ENCODE results near the gene CYTH4. TPM values are rescaled to one million over a fixed set of nuclear protein-coding genes. Genes with fewer than 3 reads are reported as not detected.
A peak's percentile ranks its signal among the peaks of the same experiment; 100 is the strongest.

The CYTH4 gene
- polyA plus RNA-seq, 2 of the 4 experiments (the other 2 are of a cell fraction), result 0.05 to 0.10 TPM

- H3K4me1 ChIP-seq, result peaks cover 69% of the 10 kb centered on the region
- ChIA-PET POLR2A (no interaction called here), CTCF (interaction anchor here (6.1 to 9.9 kb wide), 2 partner anchors 110 to 137 kb away, joined by 130 to 134 read pairs; partner anchors contain the start of gene ELFN2)
- peak overlapping the region in 1 of 2 experiments; percentile 85; a peak in 3 of 6 replicates for H3K27ac ChIP-seq
- no peak overlapping the region for H3K4me2 ChIP-seq
- TF ChIP-seq CHD4 (IDR thresholded peaks at IDR 0.05; ENCODE audit: borderline replicate concordance) (no peak), NR3C1 (IDR thresholded peaks at IDR 0.05) (no peak), POLR2AphosphoS2 (conservative IDR thresholded peaks at IDR 0.05; ENCODE audit: low read length) (no peak), MAFK (IDR thresholded peaks at IDR 0.05; ENCODE audit: partially characterized antibody) (no peak), RCOR1 (IDR thresholded peaks at IDR 0.05; ENCODE audit: low read depth, low read length) (no peak), HMGXB4 (CRISPR knock-in tag; IDR thresholded peaks at IDR 0.05; ENCODE audit: borderline replicate concordance) (no peak), RAD21 (conservative IDR thresholded peaks at IDR 0.05 in 1 of 2, IDR thresholded peaks at IDR 0.05 in 1 of 2) (no peak), REST (IDR thresholded peaks at IDR 0.05) (no peak), HEYL (CRISPR knock-in tag; IDR thresholded peaks at IDR 0.05) (no peak), TFCP2L1 (CRISPR knock-in tag; IDR thresholded peaks at IDR 0.05) (no peak)
- ATAC-seq (no peak), FAIRE-seq (no peak), DNase-seq (ENCODE audit: low read depth in 1 of 2, low spot score in 1 of 2) (no peak)
- WGBS (ENCODE audit: missing lambda C conversion rate), result 85% methylated on average over 8 of the region's 10 CpGs
- H3K9me3 ChIP-seq, result no peaks in the 10 kb centered on the region
- H3K4me3 ChIP-seq, result no peak overlapping the region
These were observed 37.2 kb downstream of the CYTH4 start for GRCh38 chr22:37319469-37319868.

GRCh38 chr22:37320726-37321677 is 38.7 kb downstream of the CYTH4 start:
- peak overlapping the region; percentile 70 to 85 for H3K27ac ChIP-seq
- FAIRE-seq (no peak), DNase-seq (ENCODE audit: low read depth in 1 of 2, low spot score in 1 of 2) (no peak), ATAC-seq (no peak)
- ChIA-PET POLR2A (no interaction called here), CTCF (interaction anchor here (1.0 to 9.9 kb wide), 10 partner anchors 10 to 271 kb away, joined by 3 to 130 read pairs (median 6); partner anchors contain the start of gene ELFN2)
- whole genome bisulfite sequencing (ENCODE audit: missing lambda C conversion rate), result 54% methylated on average over 16 of the region's 16 CpGs
- H3K4me3 ChIP-seq, result no peak overlapping the region
- TF ChIP-seq CEBPB (IDR thresholded peaks at IDR 0.05) (peak in 1 of 2 experiments; percentile 55; a peak in 3 of 4 replicates), SMC3 (IDR thresholded peaks at IDR 0.05) (no peak)
- peak overlapping the region; percentile 55 for H3K4me2 ChIP-seq
- H3K4me1 ChIP-seq, result peaks cover 70% of the 10 kb centered on the region
- H3K9me3 ChIP-seq, result no peaks in the 10 kb centered on the region

- ATAC-seq, result no peak
- WGBS (ENCODE audit: missing lambda C conversion rate), result 94% methylated on average over 26 of the region's 51 CpGs
- no peak overlapping the region for H3K4me3 ChIP-seq
- peak overlapping the region; percentile 58 for H3K4me2 ChIP-seq
- peak overlapping the region; percentile 61 to 94 for H3K27ac ChIP-seq
- peaks cover 3% of the 10 kb centered on the region; the same call in 1 of the 3 replicates for H3K9me3 ChIP-seq
- peaks cover 71% of the 10 kb centered on the region for H3K4me1 ChIP-seq
- no peak for DNase-seq (ENCODE audit: low read depth in 1 of 2, low spot score in 1 of 2)
- ChIA-PET POLR2A (no interaction called here), CTCF (interaction anchor here (1.0 to 6.0 kb wide), 8 partner anchors 8 to 138 kb away, joined by 3 to 26 read pairs (median 4); no protein-coding TSS in a partner anchor)
- FAIRE-seq, result no peak
- TF ChIP-seq HOXB5 (CRISPR knock-in tag; IDR thresholded peaks at IDR 0.05) (no peak), RAD21 (conservative IDR thresholded peaks at IDR 0.05 in 1 of 2, IDR thresholded peaks at IDR 0.05 in 1 of 2) (no peak), HMGXB4 (CRISPR knock-in tag; IDR thresholded peaks at IDR 0.05; ENCODE audit: borderline replicate concordance) (no peak), CHD4 (IDR thresholded peaks at IDR 0.05; ENCODE audit: borderline replicate concordance) (no peak), ZSCAN20 (CRISPR knock-in tag; IDR thresholded peaks at IDR 0.05) (no peak), JUNB (IDR thresholded peaks at IDR 0.05) (no peak), NFE2L2 (conservative IDR thresholded peaks at IDR 0.05; ENCODE audit: low read length) (no peak), CTCF (IDR thresholded peaks at IDR 0.05) (no peak), ZC3H11A (IDR thresholded peaks at IDR 0.05) (no peak), CEBPB (IDR thresholded peaks at IDR 0.05) (no peak), FOXS1 (CRISPR knock-in tag; IDR thresholded peaks at IDR 0.05) (no peak), SMC3 (IDR thresholded peaks at IDR 0.05) (no peak), FOSB (CRISPR knock-in tag; IDR thresholded peaks at IDR 0.05) (no peak)
These were observed 42.2 kb downstream of the CYTH4 start for GRCh38 chr22:37324340-37325038.
